Measurements from ENCODE around the gene FAM180B. TPM values are rescaled to one million over a fixed set of nuclear protein-coding genes. Genes with fewer than 3 reads are reported as not detected.

FAM180B gene
- total and polyA plus RNA-seq, 2 of the 8 experiments (the other 6 are each of a cell fraction or from before 2014, with no cell fraction given) = 0.09 TPM; not detected in 1

DNA sequence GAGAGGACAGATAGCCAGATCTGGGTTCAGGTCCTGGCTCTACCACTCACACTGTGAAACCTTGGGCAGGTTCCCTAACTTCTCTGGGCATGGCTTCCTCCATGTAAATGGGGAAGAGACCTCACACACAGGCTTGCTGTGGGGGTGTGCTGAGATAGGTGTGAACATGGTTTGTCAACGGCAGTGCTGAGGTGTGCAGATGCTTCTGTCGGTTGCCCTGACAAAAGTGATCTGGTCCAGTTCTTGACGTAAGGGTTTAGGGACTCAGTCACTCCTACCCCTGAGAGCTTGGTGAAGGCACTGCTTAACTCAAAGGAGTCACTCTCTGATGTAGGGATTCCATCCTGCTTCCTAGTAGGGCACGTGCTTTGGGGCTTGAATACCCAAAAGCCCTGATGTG lies 5.8 kb downstream of the FAM180B start:
- Histone ChIP-seq H3K23me2 (ENCODE audit: low read depth, low read length) (peaks cover 2% of the 10 kb centered on the region; the same call in 1 of the 2 replicates), H3K4ac (replicated peaks; ENCODE audit: insufficient read length, low read depth, low read length) (peak overlapping the region; percentile 10), H3K4me1 (replicated peaks in 1 of 4; ENCODE audit: control insufficient read depth in 3 of 4, insufficient read depth in 4 of 4, low read length in 3 of 4) (peaks cover 3 to 8% (median 4%) of the 10 kb centered on the region in 4 experiments; a peak in 6 of 7 replicates), H2AFZ (ENCODE audit: low read length) (no peak overlapping the region), H3K9ac (replicated peaks in 1 of 4; ENCODE audit: extremely low read depth in 1 of 4, low read depth in 3 of 4, low read length in 3 of 4) (no peak overlapping the region), H4K8ac (ENCODE audit: extremely low read depth, insufficient read depth, low read length) (no peak overlapping the region), H3K79me1 (ENCODE audit: low read depth, low read length) (no peaks in the 10 kb centered on the region), H3K4me3 (ENCODE audit: extremely low read depth in 1 of 4, insufficient read depth in 2 of 4, low read depth in 3 of 4, low read length in 4 of 4) (no peak overlapping the region), H3K27ac (ENCODE audit: low read depth, low read length) (no peak overlapping the region), H4K5ac (ENCODE audit: insufficient read length, low read depth, low read length) (no peak overlapping the region), H3K23ac (ENCODE audit: insufficient read length) (no peak overlapping the region), H3K9me3 (ENCODE audit: insufficient read depth in 2 of 2, low read depth in 1 of 2, low read length in 1 of 2) (no peaks in the 10 kb centered on the region), H3K18ac (ENCODE audit: extremely low read depth, low read length) (no peak overlapping the region), H2BK120ac (replicated peaks; ENCODE audit: low read depth, low read length) (no peak overlapping the region), H2BK5ac (ENCODE audit: low read depth, low read length) (peak overlapping the region; percentile 31; the same call in 1 of the 2 replicates), H2BK15ac (ENCODE audit: low read length) (0 out of 2 replicates have a peak overlapping the region, but pooled peaks have one; percentile 34), H3K27me3 (replicated peaks in 1 of 4; ENCODE audit: control insufficient read depth in 3 of 4, extremely low read depth in 1 of 4, insufficient read depth in 3 of 4, low read length in 3 of 4) (peaks cover 0 to 32% (median 26%) of the 10 kb centered on the region in 4 experiments; a peak in 6 of 7 replicates), H2BK12ac (ENCODE audit: low read depth, low read length) (0 out of 2 replicates have a peak overlapping the region, but pooled peaks have one; percentile 28), H3K79me2 (ENCODE audit: control insufficient read depth in 1 of 2, insufficient read depth in 2 of 2, low read length in 2 of 2) (no peaks in the 10 kb centered on the region), H4K20me1 (replicated peaks in 1 of 2; ENCODE audit: control insufficient read depth in 1 of 2, insufficient read depth in 2 of 2, low read length in 2 of 2) (no peaks in the 10 kb centered on the region), H3K56ac (replicated peaks; ENCODE audit: insufficient read length, low read depth, low read length) (no peak overlapping the region), H2BK20ac (ENCODE audit: low read length) (no peak overlapping the region), H3K14ac (ENCODE audit: insufficient read length) (no peak overlapping the region), H3K36me3 (ENCODE audit: control insufficient read depth in 2 of 4, insufficient read depth in 4 of 4, low read length in 3 of 4) (no peaks in the 10 kb centered on the region), H2AK5ac (ENCODE audit: low read depth, low read length) (no peak overlapping the region; the same call in 1 of the 2 replicates), H3K4me2 (ENCODE audit: insufficient read depth in 1 of 2, low read depth in 2 of 2, low read length in 2 of 2) (no peak overlapping the region; a peak in 1 of 4 replicates), H4K91ac (replicated peaks; ENCODE audit: insufficient read length, low read length) (no peak overlapping the region)
- POLR2A ChIA-PET (ENCODE audit: partially characterized antibody) = interaction anchor here (1.4 to 5.1 kb wide), 5 partner anchors 10 to 41 kb away, joined by 5 to 42 read pairs (median 9); partner anchors contain the start of genes KBTBD4, NDUFS3 and PTPMT1
- 88% methylated on average over 4 of the region's 4 CpGs; no CpG with 5 or more reads in 1 of the 2 experiments for WGBS, 2 experiments (ENCODE audit: extremely low coverage in 1 of 2, insufficient coverage in 1 of 2, insufficient read length in 1 of 2, insufficient replicate concordance in 2 of 2, low coverage in 1 of 2, low lambda C conversion rate in 2 of 2, missing lambda C conversion rate in 1 of 2)
- FAIRE-seq (no peak), DNase-seq (ENCODE audit: low read depth in 1 of 2, low spot score in 2 of 2) (no peak)
- CTCF ChIA-PET (ENCODE audit: partially characterized antibody) = interaction anchor here (1.1 to 2.8 kb wide), 4 partner anchors 24 to 180 kb away, joined by 3 to 8 read pairs (median 4); no protein-coding TSS in a partner anchor
- TF ChIP-seq SAP30 (IDR thresholded peaks at IDR 0.05; ENCODE audit: insufficient read depth, insufficient replicate concordance, low read length) (no peak), NRF1 (IDR thresholded peaks at IDR 0.05; ENCODE audit: low read depth, low read length) (no peak), EZH2 (IDR thresholded peaks at IDR 0.05; ENCODE audit: low read depth, low read length, severe bottlenecking) (no peak), RFX5 (IDR thresholded peaks at IDR 0.05; ENCODE audit: borderline replicate concordance, low read depth, low read length) (no peak), CTBP2 (IDR thresholded peaks at IDR 0.05; ENCODE audit: borderline replicate concordance, insufficient read depth, insufficient read length, low read length) (no peak), CREB1 (IDR thresholded peaks at IDR 0.05) (no peak), CHD1 (IDR thresholded peaks at IDR 0.05; ENCODE audit: low read depth, low read length) (no peak), TBP (IDR thresholded peaks at IDR 0.05; ENCODE audit: low read depth, low read length) (no peak), CHD2 (IDR thresholded peaks at IDR 0.05; ENCODE audit: low read length) (no peak), CBX5 (IDR thresholded peaks at IDR 0.05; ENCODE audit: low read depth, low read length) (no peak), JUN (IDR thresholded peaks at IDR 0.05; ENCODE audit: low read depth, low read length) (no peak), SP2 (IDR thresholded peaks at IDR 0.05; ENCODE audit: low read length) (no peak), SRF (IDR thresholded peaks at IDR 0.05; ENCODE audit: low read depth, low read length) (no peak)
- TF ChIP-seq, protein P1, sequence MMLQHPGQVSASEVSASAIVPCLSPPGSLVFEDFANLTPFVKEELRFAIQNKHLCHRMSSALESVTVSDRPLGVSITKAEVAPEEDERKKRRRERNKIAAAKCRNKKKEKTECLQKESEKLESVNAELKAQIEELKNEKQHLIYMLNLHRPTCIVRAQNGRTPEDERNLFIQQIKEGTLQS (IDR thresholded peaks at IDR 0.05; ENCODE audit: insufficient read depth, low read depth, low read length) = no peak
